HepG2 (cell line): Measurements from ENCODE around the gene MEF2D. TPM values are rescaled to one million over a fixed set of nuclear protein-coding genes. Genes with fewer than 3 reads are reported as not detected.

ENCODE experiments used
- ATAC-seq: fragments of 200-7000 bp; cut with Tn5 transposase; 3 replicates; pipeline ENCODE4 v1.9.1; 2020; ENCODE audit warnings: mild to moderate bottlenecking, moderate library complexity
- BruUV-seq: library from RNA; stranded (reverse); fragments of 400-500 nt; replicated peaks from 2 replicates; lab custom pipeline; 2021; lab: Mats Ljungman, UMichigan
- CTCF ChIA-PET: fragments of 300-600 bp; formaldehyde crosslinking; extraction: SDS; loops from one replicate; lab custom pipeline; 2021; ENCODE audit warnings: low total read pairs, inconsistent platforms, low intra/inter-chr PET ratio; lab: Yijun Ruan, JAX
- POLR2A ChIA-PET: fragments of 350-600 bp; sonication (Branson Sonifier 250); formaldehyde crosslinking; loops from one replicate; lab custom pipeline; 2020; ENCODE audit warnings: antibody characterized with exemption, inconsistent platforms; lab: Yijun Ruan, JAX
- DNase-seq: peaks from one replicate; pipeline ENCODE4 v3.0.0-alpha.2; 2015; ENCODE audit warnings: low spot score
- FAIRE-seq: peaks from 3 replicates; lab custom pipeline; 2011; peaks lifted over from hg19 to GRCh38; lab: Jason Lieb, UNC
- H2AFZ ChIP-seq: one replicate; pipeline ENCODE4 v1.6.1; 2011; ENCODE audit warnings: low read length, inconsistent platforms
- H3K27ac ChIP-seq: fragments of 300-600 bp; 3 replicates; pipeline ENCODE4 v1.8.0; 2011; ENCODE audit warnings: mixed run types, mild to moderate bottlenecking, mixed read lengths, low read length, inconsistent platforms; ENCODE audit not compliant: insufficient read depth; ENCODE audit errors: extremely low read length
- H3K27me3 ChIP-seq, 2 experiments: fragments of 200-600 bp in 1 of 2; 2 replicates in 1 of 2; 3 replicates in 1 of 2; pipeline versions ENCODE4 v1.6.0 to v1.8.0; 2011; ENCODE audit warnings: low read length in 2 of 2, mild to moderate bottlenecking in 2 of 2, moderate library complexity in 2 of 2, inconsistent platforms in 1 of 2; ENCODE audit not compliant: insufficient read depth in 2 of 2, control insufficient read depth in 1 of 2
- H3K36me3 ChIP-seq, 2 experiments: fragments of 200-600 bp in 1 of 2; replicated peaks in 1 of 2; 2 replicates in 1 of 2; 3 replicates in 1 of 2; pipeline versions ENCODE4 v1.5.1 to v1.8.0; 2011; ENCODE audit warnings: low read length in 2 of 2, inconsistent platforms in 1 of 2; ENCODE audit not compliant: insufficient read depth in 2 of 2, control insufficient read depth in 1 of 2
- H3K4me1 ChIP-seq: 2 replicates; pipeline ENCODE4 v1.5.1; 2012; ENCODE audit warnings: low read length, inconsistent platforms; ENCODE audit not compliant: insufficient read depth
- H3K4me2 ChIP-seq: 2 replicates; pipeline ENCODE4 v1.6.0; 2011; ENCODE audit warnings: low read depth, low read length, inconsistent platforms
- H3K4me3 ChIP-seq, 3 experiments: fragments of 200-600 bp in 1 of 3; sonication (generic), shearing (Covaris generic) in 1 of 3; replicated peaks in 1 of 3; 2 replicates each; pipeline ENCODE4 v1.5.1; 2011 to 2016; ENCODE audit warnings: low read length in 3 of 3, inconsistent platforms in 2 of 3, low read depth in 2 of 3, mild to moderate bottlenecking in 2 of 3, control low read depth in 1 of 3, mixed read lengths in 1 of 3; ENCODE audit not compliant: insufficient read depth in 1 of 3
- H3K79me2 ChIP-seq: one replicate; pipeline ENCODE4 v1.6.1; 2011; ENCODE audit warnings: low read length, inconsistent platforms; ENCODE audit not compliant: insufficient read depth
- H3K9ac ChIP-seq: 2 replicates; pipeline ENCODE4 v1.6.0; 2011; ENCODE audit warnings: mild to moderate bottlenecking, low read depth, low read length, inconsistent platforms; ENCODE audit not compliant: insufficient read depth
- H3K9me3 ChIP-seq: 2 replicates; pipeline ENCODE4 v1.5.1; 2012; ENCODE audit warnings: mild to moderate bottlenecking, low read length
- H4K20me1 ChIP-seq: 2 replicates; pipeline ENCODE4 v1.6.0; 2011; ENCODE audit warnings: inconsistent platforms, mild to moderate bottlenecking, low read length, moderate library complexity; ENCODE audit not compliant: insufficient read depth
- ATF1 ChIP-seq: IDR thresholded peaks from 2 replicates; pipeline ENCODE4 v1.6.1; 2016; ENCODE audit warnings: mild to moderate bottlenecking, control low read depth
- CEBPB ChIP-seq: IDR thresholded peaks from 2 replicates; pipeline ENCODE4 v1.6.1; 2011; ENCODE audit warnings: low read depth, low read length, improper control_type of control experiment, borderline replicate concordance
- DMAP1 ChIP-seq: IDR thresholded peaks from 2 replicates; pipeline ENCODE4 v1.6.1; 2016
- KDM5A ChIP-seq: fragments of 200-600 bp; sonication (generic); IDR thresholded peaks from 2 replicates; pipeline ENCODE4 v1.7.0; 2018; ENCODE audit warnings: antibody characterized with exemption, mild to moderate bottlenecking, low read length, borderline replicate concordance
- PRPF4 ChIP-seq: fragments of 200-400 bp; formaldehyde crosslinking; IDR thresholded peaks from 2 replicates; pipeline ENCODE4 v1.6.1; 2016; ENCODE audit warnings: low read length, low read depth; ENCODE audit not compliant: poor library complexity, severe bottlenecking
- ZBTB7A ChIP-seq: sonication (generic); formaldehyde crosslinking; IDR thresholded peaks from 2 replicates; pipeline ENCODE4 v1.8.0; 2022; ENCODE audit warnings: mild to moderate bottlenecking, missing genetic modification reagents
- ZNF446 ChIP-seq: sonication (generic); formaldehyde crosslinking; IDR thresholded peaks from 2 replicates; pipeline ENCODE4 v1.5.0; 2020; ENCODE audit warnings: mild to moderate bottlenecking, missing genetic modification reagents
- ZSCAN25 ChIP-seq: sonication (generic); formaldehyde crosslinking; IDR thresholded peaks from 2 replicates; pipeline ENCODE4 v1.8.0; 2022; ENCODE audit warnings: mild to moderate bottlenecking, missing genetic modification reagents
- WGBS: methylation state at CpG from one replicate; pipeline ENCODE4 v1.1.6; 2017; ENCODE audit warnings: low lambda C conversion rate; 5-methylcytosine and 5-hydroxymethylcytosine counted together
- in situ Hi-C: cut with HindIII; loops from 2 replicates; pipeline ENCODE4 v1.10.0; 2017; ENCODE audit warnings: low pct_unique_long_range_greater_than_20kb; ENCODE audit not compliant: extremely low pct_ligation_motif_present
- intact Hi-C: fragments of 100-400 bp; cut with micrococcal nuclease; formaldehyde crosslinking; loops from one replicate; pipeline ENCODE4 v1.10.0; 2022; ENCODE audit not compliant: unreplicated experiment
- polyA plus RNA-seq, 8 experiments: library from polyadenylated mRNA; depleted of rRNA in 3 of 8; stranded (reverse) in 7 of 8; unstranded in 1 of 8; fragments of >200 nt; fragmentation: Illumina TruSeq in 4 of 8; extraction: Trizol in 4 of 8; gene quantifications; 2 replicates each; pipeline versions ENCODE4 v1.2.1 to v1.2.3, GENCODE V29; 2011 to 2016; ENCODE audit warnings: low read depth in 4 of 8, missing spikeins in 1 of 8, mixed read lengths in 1 of 8; ENCODE audit not compliant: insufficient read depth in 1 of 8
- total RNA-seq, 5 experiments: library from RNA; depleted of rRNA; stranded (reverse); fragments of >200 nt; fragmentation: Illumina TruSeq; extraction: Trizol; gene quantifications; 2 replicates each; pipeline ENCODE4 v1.2.3, GENCODE V29; 2016; ENCODE audit warnings: low read depth in 1 of 5
- TF ChIP-seq, protein P1 (sequence below): sonication (generic); formaldehyde crosslinking; IDR thresholded peaks from 2 replicates; pipeline ENCODE4 v1.5.1; 2020; ENCODE audit warnings: mild to moderate bottlenecking, missing genetic modification reagents, moderate library complexity
- TF ChIP-seq, protein P2 (sequence below): sonication (generic); formaldehyde crosslinking; IDR thresholded peaks from 2 replicates; pipeline ENCODE4 v1.5.0; 2020; ENCODE audit warnings: missing genetic modification reagents

MEF2D gene
- total and polyA plus RNA-seq, 2 of the 13 experiments (the other 11 are each of a cell fraction or from before 2014, with no cell fraction given) = 1.6 to 3.9 TPM

DNA sequence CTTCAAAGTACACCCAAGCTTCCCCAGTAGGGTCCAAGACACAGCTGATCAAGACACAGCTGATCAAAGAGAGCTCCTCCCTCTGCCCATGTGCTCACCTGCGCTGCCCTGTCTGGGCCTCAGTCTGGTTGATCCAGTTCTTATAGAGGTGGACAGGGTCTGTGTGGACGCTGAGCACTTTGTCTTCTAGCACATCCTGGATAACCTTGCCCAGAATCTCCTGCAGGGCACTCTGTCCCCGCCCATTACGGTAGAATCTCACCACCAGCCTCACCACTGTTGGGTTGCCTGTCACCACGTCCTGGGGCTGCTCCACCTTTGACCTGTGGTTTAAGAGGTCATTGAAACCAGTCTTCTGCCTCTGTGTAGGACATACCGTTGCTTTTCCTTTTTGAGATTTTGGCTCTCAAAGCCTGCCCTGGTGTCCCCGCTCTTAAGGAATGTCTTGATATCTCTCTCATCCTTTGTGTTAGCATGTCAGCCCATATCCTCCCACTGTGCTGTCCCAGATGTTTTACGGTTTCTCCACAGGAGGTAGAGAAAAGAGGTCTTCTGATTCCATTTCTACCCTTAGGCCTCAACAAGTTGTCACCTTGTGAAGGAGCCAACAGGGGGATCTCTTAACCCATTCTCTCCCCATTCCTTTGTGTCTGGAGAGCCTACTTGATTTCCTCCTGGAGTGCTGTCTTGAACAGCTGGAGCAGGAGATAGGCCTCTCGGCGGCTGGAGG lies 38.3 kb upstream of the MEF2D start (continued):
- TF ChIP-seq ZBTB7A (CRISPR knock-in tag) (no peak), KDM5A (no peak), ZSCAN25 (CRISPR knock-in tag) (no peak), DMAP1 (no peak)
- TF ChIP-seq, protein P1, sequence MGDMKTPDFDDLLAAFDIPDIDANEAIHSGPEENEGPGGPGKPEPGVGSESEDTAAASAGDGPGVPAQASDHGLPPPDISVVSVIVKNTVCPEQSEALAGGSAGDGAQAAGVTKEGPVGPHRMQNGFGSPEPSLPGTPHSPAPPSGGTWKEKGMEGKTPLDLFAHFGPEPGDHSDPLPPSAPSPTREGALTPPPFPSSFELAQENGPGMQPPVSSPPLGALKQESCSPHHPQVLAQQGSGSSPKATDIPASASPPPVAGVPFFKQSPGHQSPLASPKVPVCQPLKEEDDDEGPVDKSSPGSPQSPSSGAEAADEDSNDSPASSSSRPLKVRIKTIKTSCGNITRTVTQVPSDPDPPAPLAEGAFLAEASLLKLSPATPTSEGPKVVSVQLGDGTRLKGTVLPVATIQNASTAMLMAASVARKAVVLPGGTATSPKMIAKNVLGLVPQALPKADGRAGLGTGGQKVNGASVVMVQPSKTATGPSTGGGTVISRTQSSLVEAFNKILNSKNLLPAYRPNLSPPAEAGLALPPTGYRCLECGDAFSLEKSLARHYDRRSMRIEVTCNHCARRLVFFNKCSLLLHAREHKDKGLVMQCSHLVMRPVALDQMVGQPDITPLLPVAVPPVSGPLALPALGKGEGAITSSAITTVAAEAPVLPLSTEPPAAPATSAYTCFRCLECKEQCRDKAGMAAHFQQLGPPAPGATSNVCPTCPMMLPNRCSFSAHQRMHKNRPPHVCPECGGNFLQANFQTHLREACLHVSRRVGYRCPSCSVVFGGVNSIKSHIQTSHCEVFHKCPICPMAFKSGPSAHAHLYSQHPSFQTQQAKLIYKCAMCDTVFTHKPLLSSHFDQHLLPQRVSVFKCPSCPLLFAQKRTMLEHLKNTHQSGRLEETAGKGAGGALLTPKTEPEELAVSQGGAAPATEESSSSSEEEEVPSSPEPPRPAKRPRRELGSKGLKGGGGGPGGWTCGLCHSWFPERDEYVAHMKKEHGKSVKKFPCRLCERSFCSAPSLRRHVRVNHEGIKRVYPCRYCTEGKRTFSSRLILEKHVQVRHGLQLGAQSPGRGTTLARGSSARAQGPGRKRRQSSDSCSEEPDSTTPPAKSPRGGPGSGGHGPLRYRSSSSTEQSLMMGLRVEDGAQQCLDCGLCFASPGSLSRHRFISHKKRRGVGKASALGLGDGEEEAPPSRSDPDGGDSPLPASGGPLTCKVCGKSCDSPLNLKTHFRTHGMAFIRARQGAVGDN (CRISPR knock-in tag) = no peak
- TF ChIP-seq, protein P2, sequence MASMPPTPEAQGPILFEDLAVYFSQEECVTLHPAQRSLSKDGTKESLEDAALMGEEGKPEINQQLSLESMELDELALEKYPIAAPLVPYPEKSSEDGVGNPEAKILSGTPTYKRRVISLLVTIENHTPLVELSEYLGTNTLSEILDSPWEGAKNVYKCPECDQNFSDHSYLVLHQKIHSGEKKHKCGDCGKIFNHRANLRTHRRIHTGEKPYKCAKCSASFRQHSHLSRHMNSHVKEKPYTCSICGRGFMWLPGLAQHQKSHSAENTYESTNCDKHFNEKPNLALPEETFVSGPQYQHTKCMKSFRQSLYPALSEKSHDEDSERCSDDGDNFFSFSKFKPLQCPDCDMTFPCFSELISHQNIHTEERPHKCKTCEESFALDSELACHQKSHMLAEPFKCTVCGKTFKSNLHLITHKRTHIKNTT (CRISPR knock-in tag) = no peak

DNA sequence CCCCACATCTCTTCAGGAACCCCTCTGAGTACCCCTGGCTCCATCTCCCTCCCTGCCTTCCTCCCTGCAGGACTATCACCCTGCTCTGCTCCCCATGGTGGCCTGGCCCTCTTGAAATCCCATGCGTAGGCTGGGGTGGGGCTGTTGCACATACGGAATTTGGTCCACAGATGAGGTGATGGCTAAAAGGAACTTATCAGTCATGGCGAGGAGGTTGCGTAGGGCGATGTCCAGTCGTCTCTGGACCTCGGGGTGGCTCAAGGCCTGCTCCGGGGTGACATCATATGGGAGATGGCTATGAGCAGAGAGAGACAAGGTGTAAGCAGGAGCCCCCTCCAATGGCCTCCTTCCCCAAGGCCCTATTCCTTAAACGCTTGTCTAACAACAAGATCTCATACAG lies 36.5 kb upstream of the MEF2D start:
- intact Hi-C loops = no loop called here
- Histone ChIP-seq H3K79me2 (no peaks in the 10 kb centered on the region), H3K27me3 (no peaks in the 10 kb centered on the region), H4K20me1 (no peaks in the 10 kb centered on the region), H3K9me3 (no peaks in the 10 kb centered on the region), H2AFZ (no peak overlapping the region), H3K4me1 (no peaks in the 10 kb centered on the region), H3K4me3 (no peak overlapping the region), H3K9ac (no peak overlapping the region), H3K36me3 (peaks cover 24 to 61% of the 10 kb centered on the region in 2 experiments), H3K4me2 (no peak overlapping the region), H3K27ac (no peak overlapping the region)
- in situ Hi-C loops = no loop called here
- ChIA-PET POLR2A (no interaction called here), CTCF (no interaction called here)
- 96% methylated on average over 9 of the region's 9 CpGs for WGBS
- DNase-seq (no peak), FAIRE-seq (no peak), ATAC-seq (no peak)
- TF ChIP-seq ATF1 (CRISPR knock-in tag) (no peak), ZNF446 (CRISPR knock-in tag) (no peak), PRPF4 (no peak), CEBPB (no peak)
- BruUV-seq = no TSS peak
